HTR-8/SVneo (cell line): Measurements from ENCODE around the gene EMILIN2.

Experiments used
- DNase-seq: peaks from one replicate; pipeline ENCODE4 v3.0.0; 2011; ENCODE audit warnings: low spot score, mixed read lengths; ENCODE audit not compliant: insufficient read length
- FAIRE-seq: peaks from 2 replicates; lab custom pipeline; 2011; peaks lifted over from hg19 to GRCh38; lab: Jason Lieb, UNC

EMILIN2 gene

DNA sequence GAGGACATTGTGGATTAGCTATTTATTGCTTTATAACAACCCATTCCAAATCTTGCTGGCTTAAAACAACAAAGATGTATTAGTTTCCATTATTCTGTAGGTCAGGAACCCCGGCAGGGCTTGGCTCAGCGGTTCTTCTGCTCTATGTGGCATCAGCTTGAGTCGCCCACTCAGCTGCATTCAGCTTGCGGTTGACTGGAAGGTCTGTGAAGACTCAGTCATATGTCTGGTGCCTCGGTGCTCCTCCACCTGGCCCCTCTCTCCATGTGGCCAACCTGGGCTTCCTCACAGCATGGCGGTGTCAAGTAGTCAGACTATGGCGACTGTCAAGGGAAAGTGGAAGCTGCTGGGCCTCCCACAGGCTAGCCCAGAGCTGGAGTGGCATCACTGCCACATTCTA is 48.6 kb downstream of the EMILIN2 start:
- FAIRE-seq (no peak), DNase-seq (no peak)

DNA sequence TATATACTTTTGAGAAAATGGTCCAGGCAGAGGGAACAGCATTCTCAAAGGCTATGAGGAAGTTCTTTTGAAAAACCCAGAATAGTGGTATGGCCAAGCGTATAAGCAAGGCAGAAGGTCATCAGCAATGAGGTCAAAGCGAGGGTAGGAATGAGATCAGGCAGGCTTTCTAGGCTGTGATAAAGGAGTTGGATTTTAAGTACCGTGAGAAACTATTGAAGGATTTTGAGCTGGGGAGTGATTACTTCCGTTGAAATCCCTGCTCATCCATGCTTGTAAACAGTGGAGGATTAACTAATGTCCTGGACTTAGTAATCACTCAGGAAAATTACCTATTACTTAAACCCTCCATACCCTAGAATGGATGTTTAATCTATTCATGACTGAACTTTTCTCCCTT is 50.2 kb downstream of the EMILIN2 start:
- no peak for FAIRE-seq
- no peak for DNase-seq

DNA sequence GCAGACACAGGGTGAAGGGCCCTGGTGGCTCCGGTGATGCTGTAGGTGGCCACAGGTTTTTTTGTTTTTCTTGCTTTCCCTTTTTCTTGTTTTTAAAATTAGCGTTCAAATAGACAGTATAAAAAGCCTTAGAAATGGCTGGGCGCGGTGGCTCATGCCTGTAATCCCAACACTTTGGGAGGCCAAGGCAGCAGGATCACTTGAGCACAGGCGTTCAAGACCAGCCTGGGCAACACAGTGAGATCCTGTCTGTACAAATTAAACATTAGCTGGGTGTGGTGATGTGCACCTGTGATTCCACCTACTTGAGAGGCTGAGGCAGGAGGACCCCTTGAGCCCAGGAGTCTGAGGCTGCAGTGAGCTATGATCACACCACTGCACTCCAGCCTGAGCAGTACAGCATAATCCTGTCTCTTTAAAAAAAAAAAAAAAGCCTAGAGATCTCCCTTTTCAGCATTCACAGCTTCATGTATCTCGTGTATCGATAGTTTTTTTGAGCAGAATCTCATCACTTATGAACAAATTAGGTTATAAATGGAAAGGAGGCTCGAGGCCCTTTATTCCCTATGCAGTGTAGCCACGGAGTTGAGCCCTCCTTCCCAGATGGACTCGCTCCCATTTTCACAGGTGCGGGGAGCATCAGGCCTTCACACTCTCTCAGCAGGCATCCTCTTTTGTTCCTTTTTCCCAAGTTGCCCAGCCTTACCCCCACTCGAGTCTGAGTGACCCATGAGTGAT is 50.8 kb downstream of the EMILIN2 start:
- FAIRE-seq (no peak), DNase-seq (no peak)

DNA sequence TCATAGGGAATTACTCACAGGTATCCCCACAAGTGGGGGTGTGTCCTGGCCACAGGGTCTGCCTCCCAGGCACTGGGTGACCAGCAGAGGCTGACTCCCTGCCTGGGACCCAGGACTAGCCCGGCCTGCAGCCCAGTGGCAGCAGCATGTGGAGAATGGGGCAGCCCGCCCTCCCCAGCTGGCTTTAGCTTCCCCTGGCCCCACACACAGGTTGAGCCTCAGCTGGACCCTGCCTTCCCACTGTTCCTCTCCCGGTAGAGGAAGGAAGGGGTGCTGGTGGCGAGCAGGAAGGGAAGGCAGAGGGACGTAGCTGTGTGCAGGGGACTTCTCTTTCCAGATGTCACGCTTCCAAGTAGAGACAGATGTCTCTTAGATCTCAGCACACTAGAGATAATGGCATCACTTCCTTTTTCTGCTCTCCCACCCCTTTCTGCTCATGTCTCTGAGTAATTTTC is 51.4 kb downstream of the EMILIN2 start:
- DNase-seq, result no peak
- FAIRE-seq, result no peak

DNA sequence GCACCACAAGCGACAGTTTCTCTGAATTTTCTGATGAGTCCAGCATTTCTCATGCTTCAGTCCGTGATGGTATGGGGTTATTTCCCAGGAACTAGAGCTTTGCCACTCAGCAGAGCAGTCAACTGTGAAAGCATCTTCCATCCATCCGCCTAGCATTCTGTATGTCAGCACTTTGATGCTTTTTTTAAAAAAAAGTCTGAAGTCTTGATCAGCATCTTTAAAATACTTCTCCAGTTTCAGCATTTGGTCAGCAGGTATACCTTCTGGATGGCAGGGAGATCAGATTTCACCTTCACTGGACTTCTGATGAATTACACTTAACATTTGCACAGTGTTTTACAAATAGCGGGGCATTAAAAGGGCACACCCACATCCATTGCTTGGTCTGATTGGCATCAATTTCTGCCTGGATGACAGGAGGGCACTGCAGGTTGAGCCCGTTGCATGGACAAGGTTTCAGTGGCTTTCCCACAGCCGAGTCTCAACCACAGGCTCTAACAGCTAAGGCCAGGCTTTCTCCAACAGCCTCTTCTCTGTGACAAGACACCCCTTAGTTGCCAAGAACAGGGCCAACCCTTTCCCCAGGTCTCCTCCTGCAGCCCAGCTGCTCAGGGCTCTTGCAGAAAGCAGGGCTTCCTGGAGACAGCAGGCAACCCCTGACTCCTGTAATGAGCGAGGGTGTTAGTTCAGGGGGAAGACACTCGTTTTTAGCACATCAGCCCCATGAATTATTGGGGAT is 54.0 kb downstream of the EMILIN2 start:
- FAIRE-seq (no peak), DNase-seq (no peak)

- FAIRE-seq, result no peak
Observed at GRCh38 chr18:2901423-2901985, 54.7 kb downstream of the EMILIN2 start.

DNA sequence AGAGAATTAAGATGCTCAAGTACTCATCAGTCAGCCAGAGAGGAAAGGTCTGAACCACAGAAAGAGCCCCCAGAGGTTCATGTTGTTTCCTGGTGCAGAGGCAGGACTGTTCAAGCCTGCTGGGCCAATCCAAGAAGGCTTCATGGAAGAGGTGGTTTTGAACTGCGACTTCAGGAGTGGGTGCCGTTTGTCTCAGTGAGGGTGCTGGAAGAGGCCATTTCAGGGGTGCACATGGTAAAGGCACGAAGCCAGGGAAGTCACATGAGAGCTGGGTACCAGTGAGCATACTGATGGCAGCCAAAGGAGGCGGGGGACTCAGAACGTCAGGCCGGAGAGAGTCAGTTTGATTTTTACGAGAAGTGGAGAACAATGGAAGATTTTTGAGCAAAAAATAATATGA is 55.5 kb downstream of the EMILIN2 start:
- DNase-seq, result no peak
- no peak for FAIRE-seq

More at GRCh38 chr18:2901423-2901985, 54.7 kb downstream of the EMILIN2 start:
- no peak for DNase-seq

GRCh38 chr18:2903006-2903405 is 56.2 kb downstream of the EMILIN2 start:
- DNase-seq, result no peak
- no peak for FAIRE-seq

GRCh38 chr18:2905854-2906703 is 59.3 kb downstream of the EMILIN2 start:
- no peak for FAIRE-seq
- no peak for DNase-seq

DNA sequence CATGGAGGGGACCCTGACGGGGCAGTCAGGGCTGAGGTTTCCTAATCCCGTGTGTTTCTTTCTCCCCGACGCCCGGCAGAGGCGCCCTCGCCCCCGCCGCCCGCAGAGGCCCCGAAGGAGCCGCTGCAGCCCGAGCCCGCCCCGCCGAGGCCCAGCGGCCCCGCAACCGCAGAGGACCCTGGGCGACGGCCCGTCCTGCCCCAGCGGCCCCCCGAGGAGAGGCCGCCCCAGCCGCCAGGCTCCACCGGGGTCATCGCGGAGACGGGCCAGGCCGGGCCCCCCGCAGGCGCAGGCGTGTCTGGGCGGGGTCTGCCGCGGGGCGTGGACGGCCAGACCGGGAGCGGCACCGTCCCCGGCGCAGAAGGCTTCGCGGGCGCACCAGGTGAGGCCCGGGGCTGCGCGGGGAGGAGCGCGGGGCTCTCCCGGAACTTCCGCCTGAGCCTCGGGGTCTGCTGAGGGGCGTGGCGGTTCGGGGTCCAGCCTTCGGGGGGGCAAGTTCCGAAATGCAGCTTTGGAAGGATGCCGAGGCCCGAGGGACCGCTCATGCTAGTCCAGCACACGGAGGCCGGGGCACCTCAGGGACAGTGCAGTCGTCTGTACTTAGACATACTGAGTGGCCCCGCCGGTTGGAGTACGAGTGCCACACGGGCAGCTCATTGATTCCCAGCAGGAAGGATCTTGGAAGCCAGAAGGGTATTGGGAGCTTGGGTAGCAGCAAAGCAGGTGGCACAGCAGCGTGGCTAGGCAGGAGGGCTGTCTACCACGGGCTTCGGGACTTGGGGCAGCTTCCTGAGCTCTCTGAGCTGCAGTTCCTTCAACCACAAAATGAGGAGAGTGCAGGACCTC is 60.1 kb downstream of the EMILIN2 start:
- FAIRE-seq (no peak), DNase-seq (no peak)

DNA sequence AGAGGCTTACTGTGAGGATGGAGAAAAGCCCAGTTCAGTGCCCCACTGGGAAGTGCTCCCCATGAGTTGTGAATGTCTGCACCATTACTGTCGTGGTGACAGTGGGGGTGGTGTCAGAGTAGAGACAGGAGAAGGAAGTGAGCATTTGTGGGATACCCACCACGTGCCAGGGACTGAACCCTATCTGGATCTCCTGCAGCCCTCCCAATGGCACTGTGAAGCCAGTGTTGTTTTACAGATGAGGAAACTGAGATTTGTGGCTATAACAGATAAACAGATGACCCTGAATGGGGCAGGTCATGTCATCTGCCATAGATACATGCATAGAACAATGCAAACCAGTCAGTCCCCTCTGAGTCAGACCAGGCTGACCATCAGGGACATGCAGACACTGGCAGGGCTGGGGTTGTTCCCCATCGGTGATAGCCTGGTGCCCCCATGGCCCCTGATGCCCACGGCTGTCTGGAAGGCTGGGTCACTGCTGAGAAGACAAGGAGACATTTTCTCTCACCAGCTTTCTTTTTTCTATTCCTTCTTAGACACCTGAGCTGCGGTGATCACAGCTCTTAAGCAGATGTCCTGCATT is 60.8 kb downstream of the EMILIN2 start:
- FAIRE-seq (no peak), DNase-seq (no peak)

GRCh38 chr18:2908166-2908945 is 61.5 kb downstream of the EMILIN2 start:
- FAIRE-seq (no peak), DNase-seq (no peak)

GRCh38 chr18:2908946-2909335 is 62.1 kb downstream of the EMILIN2 start:
- DNase-seq, result no peak
- FAIRE-seq, result no peak

DNA sequence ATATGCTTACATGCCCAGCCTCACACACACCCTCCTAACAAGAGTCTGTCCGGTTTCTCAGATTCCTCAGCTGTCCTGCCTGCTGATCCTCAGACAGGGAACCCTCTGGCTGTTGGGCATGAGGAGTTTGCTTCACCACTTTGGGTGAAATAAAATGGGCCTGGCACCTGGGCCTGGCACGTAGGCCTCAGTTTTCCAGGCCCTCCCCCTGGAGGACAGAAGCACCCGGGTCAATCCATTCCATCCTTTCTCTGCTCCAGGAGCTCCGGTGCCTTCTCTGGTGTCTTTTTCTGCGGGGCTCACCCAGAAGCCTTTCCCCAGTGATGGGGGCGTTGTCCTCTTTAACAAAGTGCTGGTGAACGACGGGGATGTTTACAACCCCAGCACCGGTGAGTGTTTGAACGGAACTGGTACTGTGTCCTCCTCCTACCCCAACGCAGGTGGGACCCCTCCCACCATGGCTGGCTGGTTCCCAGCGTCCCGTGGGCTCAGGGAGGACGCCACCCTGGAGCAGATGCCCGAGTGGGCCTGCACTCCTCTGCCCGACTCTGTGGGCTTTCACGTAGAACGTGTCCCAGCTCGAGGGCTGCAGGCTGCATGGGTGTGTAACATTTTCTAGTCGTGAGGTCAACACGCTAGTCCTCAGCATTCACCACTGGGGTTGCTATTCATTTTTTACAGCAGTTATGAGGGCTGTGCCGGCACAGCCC is 62.8 kb downstream of the EMILIN2 start:
- FAIRE-seq, result no peak

DNA sequence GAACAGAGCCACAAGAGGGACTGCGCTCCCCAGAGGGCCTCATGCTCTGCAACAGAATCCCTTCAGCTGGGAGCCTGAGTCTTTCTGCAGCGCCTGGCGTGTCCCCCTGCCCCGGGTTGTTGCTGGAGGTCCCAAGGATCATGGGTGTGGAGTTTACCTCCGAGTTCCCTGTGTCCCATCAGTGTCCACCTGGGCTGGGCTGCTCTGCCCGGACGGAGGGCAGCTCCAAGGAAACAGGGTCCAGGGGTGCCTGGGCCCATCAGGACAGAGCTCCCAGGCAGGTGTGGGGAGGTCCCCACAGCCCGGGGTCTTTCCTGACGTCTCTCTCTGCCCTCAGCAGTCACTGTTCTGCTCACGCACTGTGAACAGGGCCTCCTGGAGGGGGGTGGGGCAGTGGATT is 63.5 kb downstream of the EMILIN2 start:
- FAIRE-seq, result no peak
- DNase-seq, result no peak

More for the DNA sequence above, 62.8 kb downstream of the EMILIN2 start:
- DNase-seq, result no peak

DNA sequence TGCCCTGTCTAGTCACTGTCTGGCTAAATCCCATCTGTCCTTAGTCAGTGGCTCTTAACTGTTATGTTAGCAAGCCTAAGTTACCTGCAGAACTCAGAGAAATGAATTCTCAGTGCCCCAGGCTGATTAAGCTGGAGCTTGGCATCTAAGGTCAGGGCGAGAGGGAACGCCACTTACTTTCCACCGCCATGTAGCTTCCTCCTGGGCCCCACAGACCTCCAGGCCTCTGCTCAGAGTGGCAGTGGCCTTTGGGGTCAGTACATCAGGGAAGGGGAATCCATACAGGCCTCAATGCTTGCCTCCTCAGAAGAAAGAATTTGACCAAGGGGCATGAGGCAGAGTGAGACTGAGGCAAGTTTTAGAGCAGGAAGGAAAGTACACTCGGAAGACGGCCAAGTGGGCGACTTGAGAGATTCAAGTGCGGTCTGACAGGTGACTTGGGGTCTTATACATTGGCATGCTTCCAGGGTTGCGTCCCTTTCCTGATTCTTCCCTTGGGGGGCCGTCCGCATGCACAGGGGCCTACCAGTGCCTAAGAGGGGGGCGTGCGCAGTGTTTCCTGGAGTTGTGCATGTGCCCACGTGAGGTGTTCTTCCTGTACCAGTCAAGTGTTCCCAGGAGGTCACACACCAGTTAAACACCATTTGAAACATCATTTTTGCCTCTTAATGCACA is 64.1 kb downstream of the EMILIN2 start:
- FAIRE-seq (no peak), DNase-seq (no peak)

- DNase-seq (no peak), FAIRE-seq (no peak)
Observed at GRCh38 chr18:2911533-2911932, 64.7 kb downstream of the EMILIN2 start.
